Natural killer cell treated with Interleukin-12 subunit alpha and Interleukin-12 subunit beta and Interleukin-15 and Interleukin-18, amount 100 ng/mL, for 72 hours (primary cell): Measurements from ENCODE around the gene KRI1. TPM values are rescaled to one million over a fixed set of nuclear protein-coding genes. Genes with fewer than 3 reads are reported as not detected.
A peak's percentile ranks its signal among the peaks of the same experiment; 100 is the strongest.
"Not testable (repeated sequence)": the region's sequence is repeated elsewhere in the genome, so short reads cannot be mapped to it uniquely, and the experiment has no call there.

Experiments
- ATAC-seq, 2 donors: fragments of 150-1000 bp; cut with Tn5 transposase in 1 of 2; sonication (Bioruptor Pico), chemical (Tn5 transposase) in 1 of 2; 2 replicates each; pipeline ENCODE4 v1.10.0; 2021
- DNase-seq: peaks from one replicate; pipeline ENCODE4 v3.0.0; 2022; ENCODE audit warnings: low spot score
- H3K27ac Mint-ChIP-seq, 2 donors: 1 replicate in 1 of 2; 2 replicates in 1 of 2; pipeline ENCODE4 v1.8.0; 2022; ENCODE audit warnings: mixed read lengths in 2 of 2, mild to moderate bottlenecking in 1 of 2, moderate library complexity in 1 of 2
- H3K27me3 Mint-ChIP-seq, 2 donors: 1 replicate in 1 of 2; 2 replicates in 1 of 2; pipeline ENCODE4 v1.8.0; 2022; ENCODE audit warnings: mixed read lengths in 2 of 2
- H3K36me3 Mint-ChIP-seq: one replicate; pipeline ENCODE4 v1.8.0; 2022; ENCODE audit warnings: mixed read lengths
- H3K4me1 Mint-ChIP-seq, 2 donors: 1 replicate in 1 of 2; 2 replicates in 1 of 2; pipeline ENCODE4 v1.8.0; 2022; ENCODE audit warnings: low read depth in 2 of 2, mixed read lengths in 2 of 2, mild to moderate bottlenecking in 1 of 2
- H3K4me3 Mint-ChIP-seq: one replicate; pipeline ENCODE4 v1.8.0; 2022; ENCODE audit warnings: mixed read lengths
- H3K9me3 Mint-ChIP-seq: 2 replicates; pipeline ENCODE4 v1.8.0; 2022; ENCODE audit warnings: mixed read lengths
- total RNA-seq, 2 donors: library from RNA; stranded (reverse); gene quantifications; one replicate each; pipeline ENCODE4 v1.2.3, GENCODE V29; 2022

The KRI1 gene
- total RNA-seq, 2 donors from 2014 or later: 50.9 to 89.6 TPM

DNA sequence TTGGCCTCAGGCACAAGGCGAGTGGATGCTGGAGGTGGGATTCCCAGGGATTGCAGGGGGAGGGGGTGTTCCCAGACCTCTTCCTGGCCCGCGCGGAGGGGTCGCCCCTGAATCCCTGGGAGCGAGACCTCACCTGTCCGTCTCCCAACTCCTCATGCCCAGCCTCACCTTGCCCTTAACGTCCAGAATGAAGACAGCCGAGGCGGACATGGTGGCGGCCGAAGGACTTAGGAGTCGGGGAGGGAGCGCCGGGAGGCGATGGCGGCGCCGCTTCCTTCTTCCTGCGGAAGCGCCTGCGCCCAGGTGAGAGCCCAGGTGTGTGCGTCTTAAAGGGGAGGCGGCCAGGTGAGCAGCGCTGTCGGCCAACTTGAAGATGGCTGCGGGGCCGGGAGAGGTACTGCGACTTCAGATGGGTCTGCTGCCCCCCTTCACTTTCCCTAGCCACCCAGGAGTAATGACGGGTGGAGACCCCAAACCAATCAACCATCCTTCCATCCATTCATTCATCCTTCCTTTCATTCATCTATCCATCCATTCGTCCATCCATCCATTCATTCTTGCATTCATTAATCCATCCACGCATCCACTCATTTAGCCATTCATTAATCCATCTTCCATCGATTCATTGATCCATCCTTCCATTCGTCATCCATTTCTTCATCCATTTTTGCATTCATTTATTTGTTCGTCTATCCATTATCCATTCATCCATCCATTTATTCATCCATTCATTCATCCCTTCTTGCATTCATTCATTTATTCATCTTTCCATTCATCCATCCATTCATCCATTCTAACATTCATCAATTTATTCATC is 21.4 kb upstream of the KRI1 start, which contains the start of gene AP1M2:
AP1M2 (minus strand) TSS at position 291 of the 817 bp plus-strand sequence; CDS start at position 210, 81 bp downstream.
- Mint-ChIP-seq H3K9me3 (peaks cover 5% of the 10 kb centered on the region), H3K4me3 (no peak within 1 kb of the TSS), H3K27me3 (peaks cover 7 to 12% of the 10 kb centered on the region in 2 donors), H3K36me3 (no peaks in the 10 kb centered on the region), H3K27ac (no peak within 1 kb of the TSS), H3K4me1 (peaks cover 12 to 13% of the 10 kb centered on the region in 2 donors)
- ATAC-seq (no peak), DNase-seq (no peak)

DNA sequence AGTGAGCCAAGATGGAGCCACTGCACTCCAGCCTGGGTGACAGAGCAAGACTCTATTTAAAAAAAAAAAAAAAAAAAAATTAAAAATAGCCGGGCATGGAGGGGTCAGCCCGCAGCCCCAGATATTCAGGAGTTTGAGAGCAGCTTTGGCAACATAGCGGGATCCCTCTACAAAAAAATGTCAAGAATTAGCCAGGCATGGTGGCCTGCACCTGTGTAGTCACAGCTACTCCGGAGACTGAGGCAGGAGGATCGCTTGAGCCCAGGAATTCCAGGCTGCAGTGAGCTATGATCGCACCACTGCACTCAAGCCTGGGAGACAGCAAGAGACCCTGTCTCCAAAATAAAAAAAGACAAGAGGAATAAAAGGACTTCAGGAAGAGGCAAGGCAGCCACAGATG is 20.6 kb upstream of the KRI1 start:
- Mint-ChIP-seq H3K36me3 (no peaks in the 10 kb centered on the region), H3K27me3 (peaks cover 7 to 12% of the 10 kb centered on the region in 2 donors), H3K27ac (no peak overlapping the region), H3K4me1 (peaks cover 12 to 13% of the 10 kb centered on the region in 2 donors), H3K9me3 (peaks cover 5% of the 10 kb centered on the region), H3K4me3 (no peak overlapping the region)
- ATAC-seq (no peak), DNase-seq (no peak)

DNA sequence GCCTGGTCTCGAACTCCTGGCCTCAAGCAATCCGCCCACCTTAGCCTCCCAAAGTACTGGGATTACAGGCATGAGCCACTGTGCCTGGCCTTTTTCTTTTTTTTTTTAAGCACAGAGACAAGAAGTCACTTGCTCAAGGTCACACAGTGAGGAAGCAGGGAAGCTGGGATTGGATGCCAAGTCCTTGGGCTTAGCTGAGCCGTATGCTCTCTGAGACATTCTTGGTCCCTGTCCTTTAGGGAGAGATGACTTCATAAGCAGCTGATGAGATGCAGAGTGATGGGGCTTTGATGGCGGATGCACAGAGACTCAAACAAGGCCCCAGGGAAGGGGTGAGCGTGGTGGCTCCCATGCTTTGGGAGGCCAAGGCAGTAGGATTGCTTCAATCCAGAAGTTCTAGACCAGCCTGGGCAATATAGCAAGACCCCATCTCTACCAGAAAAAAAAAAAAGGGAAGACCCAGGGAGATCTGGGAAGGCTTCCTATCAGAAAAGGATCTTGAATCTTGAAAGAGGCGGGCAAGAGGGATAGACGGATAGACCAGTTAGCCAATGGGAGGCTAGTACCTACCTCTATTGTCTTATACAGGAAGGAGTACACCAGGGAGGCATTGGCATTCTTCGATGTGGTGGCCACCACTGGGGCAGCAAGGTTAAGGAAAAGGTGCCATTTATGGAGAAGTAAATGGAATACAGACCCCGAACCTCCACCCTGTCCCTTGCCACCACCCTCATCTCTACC is 17.4 kb upstream of the KRI1 start:
- DNase-seq: no peak
- peaks cover 18 to 20% of the 10 kb centered on the region in 2 donors for H3K4me1 Mint-ChIP-seq
- no peak overlapping the region for H3K4me3 Mint-ChIP-seq
- peaks cover 7 to 12% of the 10 kb centered on the region in 2 donors for H3K27me3 Mint-ChIP-seq
- H3K36me3 Mint-ChIP-seq: no peaks in the 10 kb centered on the region
- H3K9me3 Mint-ChIP-seq: peaks cover 5% of the 10 kb centered on the region
- no peak overlapping the region for H3K27ac Mint-ChIP-seq
- ATAC-seq: no peak

DNA sequence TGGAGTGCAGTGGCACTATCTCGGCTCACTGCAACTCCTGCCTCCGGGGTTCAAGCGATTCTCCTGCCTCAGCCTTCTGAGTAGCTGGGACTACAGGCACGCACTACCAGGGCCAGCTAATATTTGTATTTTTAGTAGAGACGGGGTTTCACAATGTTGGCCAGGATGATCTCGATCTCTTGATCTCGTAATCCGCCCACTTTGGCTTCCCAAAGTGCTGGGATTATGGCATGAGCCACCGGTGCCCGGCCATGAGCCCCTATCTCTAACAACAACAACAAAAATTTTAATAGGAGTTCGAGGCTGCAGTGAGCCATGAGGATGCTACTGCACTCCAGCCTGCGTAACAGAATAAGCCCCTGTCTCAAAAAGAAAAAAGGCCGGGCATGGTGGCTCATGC is 16.3 kb upstream of the KRI1 start:
- Mint-ChIP-seq H3K9me3 (no peaks in the 10 kb centered on the region), H3K4me1 (peaks cover 11 to 12% of the 10 kb centered on the region in 2 donors)

DNA sequence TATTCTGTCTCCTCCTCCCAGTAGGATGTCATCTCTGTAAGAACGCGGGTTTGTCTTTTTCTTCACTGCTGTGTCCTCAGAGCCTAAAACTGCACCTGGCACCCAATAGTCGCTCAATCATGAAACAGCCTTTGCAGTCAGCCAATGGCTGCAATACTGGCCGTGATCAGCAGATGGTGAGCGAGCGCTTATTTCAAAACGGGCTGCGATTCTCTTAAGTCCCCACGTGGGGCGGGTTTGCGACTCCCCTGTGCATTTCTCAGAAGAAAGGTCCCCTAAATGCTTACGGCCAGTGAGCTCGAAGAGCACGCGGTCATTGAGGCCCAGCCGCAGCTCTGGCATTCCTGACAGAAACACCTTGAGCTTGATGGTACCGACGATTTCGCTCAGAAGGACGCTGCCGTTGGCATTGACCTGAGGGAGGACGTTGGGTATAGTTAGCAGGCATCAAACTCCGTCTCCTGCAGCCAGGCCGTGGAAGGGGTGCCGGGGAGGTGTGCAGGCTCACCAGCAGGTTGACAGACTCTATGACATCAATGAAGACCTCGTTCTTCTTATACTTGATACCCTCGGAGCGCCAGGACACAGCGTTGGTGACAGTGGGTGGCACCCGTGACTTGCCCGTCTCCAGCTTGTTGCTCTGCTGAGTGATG is 15.3 kb upstream of the KRI1 start:
- Mint-ChIP-seq H3K4me1 (peaks cover 11 to 12% of the 10 kb centered on the region in 2 donors), H3K27me3 (no peaks in the 10 kb centered on the region), H3K9me3 (no peaks in the 10 kb centered on the region), H3K36me3 (no peaks in the 10 kb centered on the region), H3K27ac (peak overlapping the region in 1 of 2 donors; percentile 25), H3K4me3 (peak overlapping the region; percentile 1)
- peak; percentile 91 to 93 for ATAC-seq
- peak; percentile 91 for DNase-seq

More for the DNA sequence above, 16.3 kb upstream of the KRI1 start:
- no peaks in the 10 kb centered on the region for H3K36me3 Mint-ChIP-seq
- no peak overlapping the region for H3K4me3 Mint-ChIP-seq
- H3K27ac Mint-ChIP-seq: no peak overlapping the region
- no peak for ATAC-seq
- H3K27me3 Mint-ChIP-seq: peaks cover 0 to under 1% of the 10 kb centered on the region in 2 donors
- no peak for DNase-seq

DNA sequence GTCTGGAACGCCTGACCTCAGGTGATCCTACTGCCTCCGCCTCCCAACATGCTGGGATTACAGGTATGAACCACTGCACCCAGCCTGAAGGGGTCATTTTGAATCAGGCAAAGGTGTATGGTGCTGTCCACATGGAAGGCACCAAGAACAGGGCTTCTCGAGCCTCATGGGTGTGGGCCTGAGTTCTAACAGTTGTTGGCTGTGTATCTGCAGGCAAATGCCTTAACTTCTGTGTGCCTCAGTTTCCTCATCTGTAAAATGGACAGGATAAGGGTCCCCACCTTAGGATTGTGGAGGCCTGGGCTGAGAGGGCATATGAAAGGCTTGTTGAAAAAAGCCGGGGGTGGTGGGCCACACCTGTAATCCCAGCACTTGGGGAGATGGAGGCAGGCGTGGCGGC is 12.1 kb upstream of the KRI1 start:
- DNase-seq (no peak), ATAC-seq (no peak)
- peaks cover 7 to 9% of the 10 kb centered on the region in 2 donors for H3K4me1 Mint-ChIP-seq
- H3K27me3 Mint-ChIP-seq: no peaks in the 10 kb centered on the region
- no peaks in the 10 kb centered on the region for H3K9me3 Mint-ChIP-seq
- H3K27ac Mint-ChIP-seq: no peak overlapping the region
- no peak overlapping the region for H3K4me3 Mint-ChIP-seq
- no peaks in the 10 kb centered on the region for H3K36me3 Mint-ChIP-seq

DNA sequence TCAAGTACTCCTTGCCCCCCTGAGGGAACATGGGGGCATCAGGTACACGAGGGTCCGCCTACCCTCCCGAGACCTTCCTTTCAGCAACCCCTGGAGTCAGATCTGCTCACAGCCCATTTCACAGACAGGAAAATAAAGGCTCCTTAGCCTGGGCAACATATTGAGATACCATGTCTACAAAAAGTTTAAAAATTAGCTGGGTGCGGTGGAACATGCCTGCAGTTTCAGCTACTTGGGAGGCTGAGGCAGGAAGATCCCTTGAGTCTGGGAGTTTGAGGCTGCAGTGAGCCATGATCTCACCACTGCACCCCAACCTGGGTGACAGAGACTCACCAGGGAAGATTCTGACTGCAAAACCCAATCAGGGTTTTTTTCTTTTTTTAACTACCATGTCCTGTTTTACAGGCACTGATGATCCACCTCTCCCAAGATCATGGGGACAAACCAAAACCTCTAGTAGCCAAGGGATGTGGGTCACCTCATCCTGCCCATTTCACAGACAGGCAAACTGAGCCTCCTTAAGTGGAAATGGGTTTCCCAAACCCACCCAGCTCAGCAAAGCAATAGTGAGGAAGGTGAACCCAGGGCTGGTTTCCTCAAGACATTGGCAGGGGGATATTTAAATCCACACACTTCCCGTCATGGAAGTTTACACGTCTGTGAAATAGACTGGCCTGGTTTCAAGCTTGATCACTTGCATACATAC is 9.4 kb upstream of the KRI1 start:
- H3K27me3 Mint-ChIP-seq: no peaks in the 10 kb centered on the region
- H3K36me3 Mint-ChIP-seq: no peaks in the 10 kb centered on the region
- DNase-seq: no peak
- H3K4me3 Mint-ChIP-seq: no peak overlapping the region
- no peak for ATAC-seq
- H3K27ac Mint-ChIP-seq: peak overlapping the region in 1 of 2 donors; percentile 35
- peaks cover 8 to 9% of the 10 kb centered on the region in 2 donors for H3K4me1 Mint-ChIP-seq
- no peaks in the 10 kb centered on the region for H3K9me3 Mint-ChIP-seq

DNA sequence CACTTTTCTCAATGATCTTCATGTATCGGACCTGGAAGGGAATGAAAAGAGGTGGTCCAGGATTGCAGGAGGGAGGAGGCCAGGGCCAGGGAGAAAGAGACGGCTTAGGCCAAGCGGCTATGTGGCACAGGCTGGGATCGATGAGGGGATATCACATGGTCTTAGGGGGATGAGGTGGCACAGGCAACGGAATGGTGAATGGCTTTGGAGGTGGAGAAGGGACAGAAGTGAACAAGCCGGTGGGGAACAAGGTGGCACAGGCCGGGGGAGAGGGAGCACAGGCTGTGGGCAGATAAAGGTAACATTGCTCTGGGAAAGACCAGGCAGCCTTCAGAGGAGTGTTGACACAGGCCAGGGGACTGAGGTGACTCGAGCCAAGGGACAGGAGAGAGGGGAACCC is 8.7 kb upstream of the KRI1 start:
- DNase-seq (no peak), ATAC-seq (peak in 1 of 2 donors; percentile 4)
- Mint-ChIP-seq H3K9me3 (no peaks in the 10 kb centered on the region), H3K27me3 (no peaks in the 10 kb centered on the region), H3K4me3 (no peak overlapping the region), H3K27ac (peak overlapping the region; percentile 6 to 13), H3K4me1 (peaks cover 9 to 10% of the 10 kb centered on the region in 2 donors), H3K36me3 (no peaks in the 10 kb centered on the region)

DNA sequence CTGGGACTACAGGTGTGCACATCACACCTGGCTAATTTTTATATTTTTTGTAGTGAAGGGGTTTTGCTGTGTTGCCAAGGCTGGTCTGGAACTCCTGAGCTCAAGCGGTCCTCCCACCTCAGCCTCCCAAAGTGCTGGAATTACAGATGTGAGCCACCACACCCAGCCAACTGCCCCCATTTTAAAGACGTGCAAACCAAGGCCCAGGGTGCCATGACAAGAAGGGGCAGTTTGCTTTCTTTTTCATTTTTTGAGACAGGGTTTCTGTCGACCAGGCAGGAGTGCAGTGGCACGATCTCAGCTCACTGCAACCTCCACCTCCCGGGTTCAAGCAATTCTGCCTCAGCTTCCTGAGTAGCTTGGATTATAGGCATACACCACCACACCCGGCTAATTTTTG is 8.0 kb upstream of the KRI1 start:
- H3K9me3 Mint-ChIP-seq, H3K27ac Mint-ChIP-seq, H3K4me3 Mint-ChIP-seq, ATAC-seq, DNase-seq, H3K27me3 Mint-ChIP-seq, H3K36me3 Mint-ChIP-seq: not testable (repeated sequence)
- peaks cover 16% of the 10 kb centered on the region in 2 donors for H3K4me1 Mint-ChIP-seq

DNA sequence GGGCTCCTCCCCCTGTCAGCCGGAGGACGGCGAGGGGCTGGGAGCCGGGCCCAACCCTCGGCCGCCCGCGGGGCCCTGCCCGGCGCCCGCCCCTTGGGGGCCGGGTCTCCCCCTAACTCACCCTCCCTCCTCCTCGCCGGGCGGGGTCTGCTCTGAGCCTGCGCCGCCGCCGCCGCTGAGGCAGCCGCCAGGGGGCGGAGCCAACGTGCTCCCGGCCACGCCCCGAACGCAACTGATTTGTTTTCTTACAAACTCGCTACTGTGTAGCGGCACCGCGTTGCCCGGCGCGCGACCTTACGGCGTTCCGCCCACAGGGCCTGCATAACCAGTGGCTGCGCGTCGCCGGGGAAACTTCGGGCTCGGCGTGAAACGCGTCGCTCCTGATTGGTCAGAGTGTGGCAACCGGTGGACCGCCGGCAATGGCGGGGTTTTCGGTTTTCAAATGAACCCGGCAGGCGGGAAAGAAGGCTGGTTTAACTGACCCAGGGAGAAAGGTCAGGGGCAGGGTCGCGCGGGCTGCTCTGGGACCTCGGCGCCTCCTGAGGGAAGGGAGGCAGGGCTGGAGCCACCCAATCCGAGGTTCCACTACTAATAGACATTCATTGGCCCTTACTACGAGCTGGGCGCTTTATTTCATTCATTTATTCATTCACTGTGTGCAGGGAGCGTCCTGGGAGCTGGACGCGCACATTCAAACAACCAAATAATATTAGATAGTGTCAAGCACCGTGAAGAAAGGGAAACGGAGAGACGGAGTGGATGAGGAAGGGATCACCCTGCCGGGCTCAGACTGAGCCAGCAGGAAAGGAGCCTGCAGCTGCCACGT is 3.2 kb upstream of the KRI1 start, which contains the start of gene CDKN2D:
CDKN2D (minus strand) TSS at position 154 of the 826 bp plus-strand sequence. CDS start 326 bp downstream, outside the sequence.
- Mint-ChIP-seq H3K27ac (peak within 1 kb of the TSS; percentile 98 to 100), H3K9me3 (no peaks in the 10 kb centered on the region), H3K4me3 (peak within 1 kb of the TSS; percentile 93), H3K4me1 (peaks cover 52 to 54% of the 10 kb centered on the region in 2 donors), H3K27me3 (no peaks in the 10 kb centered on the region), H3K36me3 (no peaks in the 10 kb centered on the region)
- ATAC-seq (peak; percentile 86 to 88), DNase-seq (peak; percentile 100)

DNA sequence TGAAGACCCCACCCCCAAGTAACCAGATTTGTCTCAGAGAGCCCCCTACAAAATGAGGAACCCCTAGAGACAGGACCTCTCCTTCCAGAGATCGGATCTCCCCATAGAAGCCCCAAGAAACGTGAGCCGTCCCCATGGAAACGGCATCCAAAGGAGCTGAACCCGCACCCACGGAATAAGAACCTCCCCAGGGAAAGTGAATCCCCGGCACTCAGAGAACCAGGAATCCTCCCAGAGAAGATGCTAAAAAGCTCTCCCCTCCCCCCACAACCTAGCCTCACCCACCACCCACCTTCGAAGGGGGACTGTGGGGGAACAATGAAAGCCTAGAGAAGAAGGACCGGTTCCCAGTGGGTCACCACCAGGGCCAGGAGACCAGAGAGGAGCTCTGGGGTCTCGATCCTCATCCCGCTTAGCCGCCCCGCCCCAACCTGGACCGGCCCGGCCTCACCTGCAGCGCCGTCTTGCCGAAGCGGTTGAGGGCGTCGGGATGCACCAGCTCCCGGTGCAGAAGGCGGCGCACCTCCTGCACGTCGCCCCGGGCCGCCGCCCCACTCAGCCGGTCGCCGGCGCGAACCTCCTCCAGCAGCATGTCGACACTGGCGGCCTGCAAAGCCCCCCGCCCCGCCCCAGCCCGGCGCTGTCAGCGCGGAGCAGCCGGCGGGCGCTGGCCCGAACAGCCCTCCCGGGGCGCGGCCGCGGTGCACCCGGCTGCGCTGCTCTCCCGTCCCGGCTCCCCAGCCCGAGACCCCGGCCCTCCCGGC is 2.4 kb upstream of the KRI1 start:
- H3K36me3 Mint-ChIP-seq: no peaks in the 10 kb centered on the region
- no peaks in the 10 kb centered on the region for H3K27me3 Mint-ChIP-seq
- no peaks in the 10 kb centered on the region for H3K9me3 Mint-ChIP-seq
- peaks cover 52 to 54% of the 10 kb centered on the region in 2 donors for H3K4me1 Mint-ChIP-seq
- H3K4me3 Mint-ChIP-seq: peak overlapping the region; percentile 93
- peak in 1 of 2 donors; percentile 0 for ATAC-seq
- no peak for DNase-seq
- H3K27ac Mint-ChIP-seq: peak overlapping the region; percentile 96 to 100

DNA sequence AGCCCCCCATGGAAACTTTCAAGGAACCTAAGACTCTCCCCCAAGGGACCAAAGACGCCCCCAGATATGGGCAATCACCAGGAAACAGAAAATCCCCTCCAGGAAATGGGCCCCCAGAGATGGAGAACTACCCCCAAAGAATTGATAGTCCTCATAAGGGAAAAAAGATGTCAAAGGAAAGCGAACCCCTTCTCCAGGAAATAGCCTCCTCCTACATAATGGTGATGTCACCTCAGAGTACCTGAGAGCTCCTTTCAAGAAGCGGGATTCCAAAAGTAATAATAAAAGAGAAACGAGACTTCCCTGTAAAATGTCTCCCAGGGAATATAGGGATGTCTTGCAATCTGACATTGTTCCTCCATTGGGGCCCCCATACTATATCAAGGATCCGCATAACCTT is 1.8 kb upstream of the KRI1 start:
- no peaks in the 10 kb centered on the region for H3K9me3 Mint-ChIP-seq
- peaks cover 52 to 54% of the 10 kb centered on the region in 2 donors for H3K4me1 Mint-ChIP-seq
- H3K4me3 Mint-ChIP-seq: peak overlapping the region; percentile 93
- no peak for DNase-seq
- no peaks in the 10 kb centered on the region for H3K36me3 Mint-ChIP-seq
- no peaks in the 10 kb centered on the region for H3K27me3 Mint-ChIP-seq
- peak overlapping the region; percentile 96 to 100 for H3K27ac Mint-ChIP-seq
- ATAC-seq: no peak
